ENCODE results near the gene EIPR1.

- TF ChIP-seq YY1 (IDR thresholded peaks at IDR 0.05; ENCODE audit: insufficient read depth, insufficient read length) (no peak), ZNF274 (IDR thresholded peaks at IDR 0.05; ENCODE audit: low read depth, low read length) (no peak)
Observed at GRCh38 chr2:3300224-3300995, 77.2 kb downstream of the EIPR1 start.
